GM21526 (cell line): ENCODE measurements around the gene WDFY4.

ENCODE experiments used
- ATAC-seq: cut with Tn5 transposase; IDR thresholded peaks from one replicate; pipeline ENCODE4 v1.9.1; 2021; ENCODE audit warnings: moderate library complexity; ENCODE audit not compliant: unreplicated experiment, low FRiP score

The WDFY4 gene

GRCh38 chr10:48786606-48787282 lies 102.1 kb downstream of the WDFY4 start:
- no peak for ATAC-seq

GRCh38 chr10:48788554-48788953 lies 103.9 kb downstream of the WDFY4 start:
- no peak for ATAC-seq

- no peak for ATAC-seq
These were observed 105.1 kb downstream of the WDFY4 start for GRCh38 chr10:48789486-48790456.

GRCh38 chr10:48790457-48791044 lies 105.9 kb downstream of the WDFY4 start:
- no peak for ATAC-seq

GRCh38 chr10:48791267-48791928 lies 106.7 kb downstream of the WDFY4 start:
- ATAC-seq = no peak

- no peak for ATAC-seq
These were observed 107.4 kb downstream of the WDFY4 start for GRCh38 chr10:48792121-48792520.

- ATAC-seq = no peak
These were observed 108.0 kb downstream of the WDFY4 start for GRCh38 chr10:48792687-48793096.

- no peak for ATAC-seq
These were observed 109.4 kb downstream of the WDFY4 start for GRCh38 chr10:48794074-48794473.

GRCh38 chr10:48796713-48797245 lies 112.1 kb downstream of the WDFY4 start:
- no peak for ATAC-seq

- ATAC-seq = no peak
These were observed 113.2 kb downstream of the WDFY4 start for GRCh38 chr10:48797830-48798229.

- ATAC-seq = no peak
These were observed 114.0 kb downstream of the WDFY4 start for GRCh38 chr10:48798481-48799254.

GRCh38 chr10:48799341-48800006 lies 114.8 kb downstream of the WDFY4 start:
- no peak for ATAC-seq

GRCh38 chr10:48800007-48800675 lies 115.5 kb downstream of the WDFY4 start:
- no peak for ATAC-seq

- ATAC-seq = no peak
These were observed 116.3 kb downstream of the WDFY4 start for GRCh38 chr10:48801001-48801421.

GRCh38 chr10:48802611-48803071 lies 118.0 kb downstream of the WDFY4 start:
- ATAC-seq = peak; percentile 92

GRCh38 chr10:48803801-48804584 lies 119.3 kb downstream of the WDFY4 start:
- no peak for ATAC-seq

- ATAC-seq = no peak
These were observed 120.1 kb downstream of the WDFY4 start for GRCh38 chr10:48804740-48805182.

- no peak for ATAC-seq
These were observed 120.7 kb downstream of the WDFY4 start for GRCh38 chr10:48805411-48805810.
